IMR-90 (cell line): ENCODE results near the gene AOX1.

Experiments used
- CEBPB ChIP-seq: IDR thresholded peaks from 2 replicates; pipeline ENCODE4 v1.6.1; 2012; ENCODE audit warnings: low read depth, low read length, improper control_type of control experiment
- CTCF ChIP-seq: conservative IDR thresholded peaks from 2 replicates; pipeline ENCODE4 v1.5.1; 2012; ENCODE audit warnings: mild to moderate bottlenecking, low read depth, low read length, improper control_type of control experiment
- ELK1 ChIP-seq: fragments of 150-350 bp; IDR thresholded peaks from 2 replicates; pipeline ENCODE4 v1.6.1; 2016; ENCODE audit warnings: low read depth, mild to moderate bottlenecking, low read length, moderate library complexity, borderline replicate concordance
- FOS ChIP-seq: fragments of 150-350 bp; IDR thresholded peaks from 2 replicates; pipeline ENCODE4 v1.6.1; 2016; ENCODE audit warnings: low read depth, low read length
- MAFK ChIP-seq: IDR thresholded peaks from 2 replicates; pipeline ENCODE4 v1.6.1; 2012; ENCODE audit warnings: low read depth, low read length, improper control_type of control experiment
- MAZ ChIP-seq: IDR thresholded peaks from 2 replicates; pipeline ENCODE4 v1.6.1; 2012; ENCODE audit warnings: low read depth, mild to moderate bottlenecking, low read length, improper control_type of control experiment, moderate library complexity, borderline replicate concordance
- POLR2A ChIP-seq: IDR thresholded peaks from 2 replicates; pipeline ENCODE4 v1.6.1; 2012; ENCODE audit warnings: mild to moderate bottlenecking, low read depth, low read length
- RAD21 ChIP-seq: IDR thresholded peaks from 2 replicates; pipeline ENCODE4 v1.6.1; 2012; ENCODE audit warnings: low read length, improper control_type of control experiment

DNA sequence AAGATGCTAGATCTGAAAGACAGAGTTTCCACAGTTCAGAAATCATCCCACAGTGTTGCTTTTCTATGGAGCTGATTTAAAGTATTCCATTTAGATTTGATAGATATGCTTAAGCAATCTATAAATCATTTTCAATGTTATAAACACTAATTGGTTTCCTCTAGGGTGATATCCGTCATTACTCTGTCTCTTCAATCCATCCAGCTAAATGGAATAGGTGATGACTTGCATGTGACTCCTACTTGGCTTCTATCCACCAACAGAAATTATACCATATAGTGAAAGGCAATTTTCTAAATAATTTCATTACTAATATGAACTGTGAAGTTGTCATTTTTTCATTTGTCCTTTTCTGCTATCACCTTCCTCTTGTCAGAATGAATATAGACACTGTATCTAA, 84.9 kb downstream of the AOX1 start:
- no peak for TF ChIP-seq CTCF
- TF ChIP-seq FOS = no peak
- no peak for TF ChIP-seq RAD21
- TF ChIP-seq POLR2A = no peak
- no peak for TF ChIP-seq MAFK
- no peak for TF ChIP-seq MAZ
- no peak for TF ChIP-seq ELK1
- no peak for TF ChIP-seq CEBPB
